ENCODE measurements around the gene SORCS2.
"Not testable (repeated sequence)": the region's sequence is repeated elsewhere in the genome, so short reads cannot be mapped to it uniquely, and the experiment has no call there.

The SORCS2 gene

DNA sequence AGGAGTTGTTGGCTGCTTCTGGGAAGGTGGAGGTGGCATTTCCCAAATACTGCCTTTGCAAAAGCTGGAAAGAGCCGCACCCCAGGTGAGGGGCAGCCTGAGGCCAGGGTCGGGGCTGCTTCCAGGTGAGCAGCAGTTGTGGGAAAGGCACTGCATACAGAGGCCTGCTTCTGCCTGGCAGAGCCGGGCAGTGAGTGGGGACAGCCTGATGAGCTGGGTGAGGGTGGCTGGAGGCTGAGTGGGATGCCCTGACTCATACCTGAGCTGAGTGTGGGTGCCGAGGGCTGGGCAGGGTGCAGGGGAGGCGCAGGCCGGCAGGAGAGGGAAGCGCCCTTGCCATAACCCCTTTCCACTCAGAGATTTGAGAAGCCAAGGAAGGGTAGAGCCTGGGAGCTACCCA is 248.9 kb downstream of the SORCS2 start:
- DNase-seq (ENCODE audit: low read depth, low spot score), result no peak

DNA sequence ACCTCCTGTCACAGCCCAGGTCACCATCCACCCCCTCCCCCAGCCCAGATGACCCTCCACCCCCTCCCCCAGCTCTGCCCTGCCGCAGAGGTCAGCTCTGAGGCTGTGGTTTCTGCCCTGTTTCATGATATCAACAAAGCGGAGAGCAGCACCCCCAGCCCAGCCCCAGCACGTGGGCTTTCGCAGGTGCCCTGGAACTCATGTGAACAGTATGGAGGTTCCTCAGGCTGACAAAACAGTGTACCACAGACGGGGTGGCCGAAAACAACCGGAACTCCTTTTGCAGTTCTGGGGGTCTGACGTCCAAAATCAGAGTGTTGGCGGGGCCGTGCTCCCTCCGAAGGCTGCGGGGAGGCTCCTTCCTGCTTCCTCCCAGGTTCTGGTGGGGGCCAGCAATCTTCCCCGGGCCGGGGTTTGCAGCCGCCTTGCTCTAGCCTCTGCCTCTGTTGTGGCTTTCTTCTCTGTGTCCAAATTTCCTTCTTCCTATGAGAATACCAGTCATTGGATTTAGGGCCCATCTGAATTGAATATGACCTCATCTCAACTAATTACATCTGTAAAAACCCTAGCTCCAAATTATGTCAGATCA is 250.3 kb downstream of the SORCS2 start:
- DNase-seq (ENCODE audit: low read depth, low spot score), result no peak

DNA sequence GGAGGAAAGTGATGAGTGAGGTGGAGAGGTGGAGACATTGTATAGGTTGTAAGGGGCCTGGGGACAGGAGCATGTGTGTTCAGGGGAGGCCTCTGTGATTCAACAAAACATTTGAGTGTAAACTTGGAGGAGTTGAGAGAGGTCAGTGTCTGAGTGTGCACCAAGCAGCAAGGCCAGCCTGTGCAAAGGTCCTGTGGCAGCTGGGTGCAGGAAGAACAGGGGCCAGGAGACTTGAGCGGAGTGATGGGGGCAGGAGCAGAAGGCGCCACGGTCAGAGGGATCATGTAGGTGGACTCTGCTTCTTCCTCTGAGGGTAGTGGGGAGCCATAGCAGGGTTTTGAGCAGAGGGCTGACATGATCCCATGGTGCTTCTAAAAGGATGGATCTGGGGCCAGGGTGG is 252.0 kb downstream of the SORCS2 start:
- no peak for DNase-seq (ENCODE audit: low read depth, low spot score)

DNA sequence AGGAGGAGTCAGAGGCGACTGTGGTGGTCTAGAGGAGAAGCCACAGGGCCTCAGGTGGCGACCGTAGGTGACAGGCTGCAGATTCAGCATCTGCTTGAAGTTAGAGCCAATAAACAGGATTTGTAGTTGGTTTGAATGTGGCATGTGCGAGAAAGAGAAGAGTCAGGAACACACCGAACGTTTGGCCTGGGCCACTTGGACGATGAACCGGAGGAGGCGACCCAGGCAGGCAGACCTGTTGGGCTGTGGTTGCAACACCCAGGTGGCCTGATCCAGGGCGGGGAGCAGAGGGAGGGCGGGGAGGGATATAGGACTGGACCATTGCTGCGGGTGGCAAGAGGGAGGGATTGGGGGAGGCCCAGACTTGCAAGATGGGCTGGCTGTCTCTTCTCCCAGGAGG is 252.4 kb downstream of the SORCS2 start:
- DNase-seq (ENCODE audit: low read depth, low spot score), result no peak

DNA sequence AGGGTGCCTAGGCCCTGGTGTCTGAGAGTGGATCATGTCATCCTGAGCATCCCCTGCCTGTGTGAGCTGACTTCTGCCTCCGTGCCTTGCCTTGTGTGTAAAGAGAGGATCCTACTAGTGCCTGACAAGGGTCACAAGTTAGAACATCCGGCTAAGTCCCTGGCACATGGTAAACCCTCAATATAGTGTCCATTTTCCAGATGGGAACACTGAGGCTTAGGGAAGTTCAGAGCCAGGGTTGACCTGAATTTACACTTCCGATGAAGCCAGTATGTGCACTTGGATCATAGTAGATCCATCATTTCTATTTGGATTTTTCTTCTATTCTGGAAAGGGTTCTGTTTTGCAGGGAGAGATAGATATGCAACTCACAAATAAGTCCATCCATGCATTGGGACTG is 254.9 kb downstream of the SORCS2 start:
- no peak for DNase-seq (ENCODE audit: low read depth, low spot score)

DNA sequence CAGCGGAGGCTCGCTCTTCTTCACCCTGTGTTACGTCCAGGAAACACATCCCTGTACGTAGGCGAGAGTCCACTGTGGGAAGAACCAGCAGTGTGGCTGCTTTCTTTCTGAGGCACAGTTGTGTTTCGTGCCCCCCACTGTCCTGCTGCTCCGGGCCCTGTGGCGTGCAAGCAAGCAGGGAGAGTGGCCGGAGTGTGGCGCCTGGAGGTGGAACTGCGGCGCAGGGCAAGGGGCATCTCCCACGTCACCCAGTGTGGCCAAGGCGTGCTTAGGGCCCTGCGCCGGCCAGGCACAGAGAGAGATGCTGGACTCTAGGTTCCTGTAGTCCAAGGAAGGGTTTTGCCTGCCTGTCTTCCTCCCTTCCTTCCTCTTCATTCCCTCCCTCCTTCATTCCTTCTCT is 255.7 kb downstream of the SORCS2 start:
- no peak for DNase-seq (ENCODE audit: low read depth, low spot score)

DNA sequence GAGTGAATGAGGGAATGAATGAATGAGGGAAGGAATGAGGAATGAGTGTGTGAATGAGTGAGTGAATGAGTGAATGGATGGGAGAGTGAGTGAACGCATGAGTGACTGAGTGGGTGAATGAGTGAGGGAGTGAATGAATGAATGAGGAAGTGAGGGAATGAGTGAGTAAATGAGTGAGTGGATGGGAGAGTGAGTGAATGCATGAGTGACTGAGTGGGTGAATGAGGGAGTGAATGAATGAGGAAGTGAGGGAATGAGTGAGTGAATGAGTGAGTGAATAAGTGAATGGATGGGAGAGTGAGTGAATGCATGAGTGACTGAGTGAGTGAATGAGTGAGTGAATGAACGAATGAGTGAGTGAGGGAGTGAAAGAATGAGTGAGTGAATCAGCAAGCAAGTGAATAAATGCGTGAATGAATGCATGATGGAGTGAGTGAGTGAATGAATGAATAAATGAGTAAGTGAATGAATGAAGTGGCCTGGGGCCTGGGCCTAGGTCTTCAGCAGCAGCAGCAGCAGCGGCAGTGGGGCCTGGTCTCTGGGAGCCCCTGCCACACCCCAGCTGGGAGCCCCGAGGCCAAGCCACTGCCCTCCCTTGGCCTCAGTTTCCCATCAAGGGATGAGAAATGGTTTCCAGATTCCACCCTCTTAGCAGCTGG is 258.6 kb downstream of the SORCS2 start:
- DNase-seq (ENCODE audit: low read depth, low spot score), result no peak

DNA sequence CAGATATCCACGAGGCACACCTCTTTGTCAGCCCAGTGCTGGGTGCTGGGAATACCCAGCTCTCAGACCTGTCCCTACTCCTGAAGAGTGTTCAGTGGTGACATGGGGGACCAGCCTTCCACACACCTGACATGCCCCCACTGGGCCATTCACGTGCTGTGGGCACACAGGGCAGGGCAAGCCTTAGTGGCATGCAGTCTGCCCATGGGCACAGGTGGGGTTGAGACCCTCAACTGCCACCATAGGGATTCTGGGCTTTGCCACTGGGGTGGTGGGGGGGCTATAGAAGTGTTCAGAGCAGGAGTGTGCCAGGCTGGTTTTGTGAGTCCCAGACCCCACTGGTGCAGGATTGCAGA is 259.1 kb downstream of the SORCS2 start:
- no peak for DNase-seq (ENCODE audit: low read depth, low spot score)

DNA sequence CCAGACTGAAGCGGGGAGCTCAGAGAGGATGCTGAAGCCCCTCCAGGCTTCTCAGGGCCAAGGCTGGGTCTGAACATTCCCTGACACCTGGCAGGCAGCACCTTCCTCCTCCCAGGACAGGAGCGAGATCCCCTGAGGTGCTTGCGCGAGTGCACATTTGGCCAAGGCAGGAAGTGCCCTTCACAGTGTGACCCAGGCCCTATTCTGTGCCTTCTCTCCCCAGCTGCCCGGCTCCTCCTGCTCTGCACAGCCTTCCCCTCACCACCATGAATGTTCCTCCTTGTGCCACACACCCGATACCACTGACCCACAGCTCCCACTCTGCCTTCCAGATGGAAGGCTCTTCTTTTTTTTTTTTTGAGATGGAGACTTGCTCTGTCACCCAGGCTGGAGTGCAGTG is 259.5 kb downstream of the SORCS2 start:
- DNase-seq (ENCODE audit: low read depth, low spot score), result no peak

DNA sequence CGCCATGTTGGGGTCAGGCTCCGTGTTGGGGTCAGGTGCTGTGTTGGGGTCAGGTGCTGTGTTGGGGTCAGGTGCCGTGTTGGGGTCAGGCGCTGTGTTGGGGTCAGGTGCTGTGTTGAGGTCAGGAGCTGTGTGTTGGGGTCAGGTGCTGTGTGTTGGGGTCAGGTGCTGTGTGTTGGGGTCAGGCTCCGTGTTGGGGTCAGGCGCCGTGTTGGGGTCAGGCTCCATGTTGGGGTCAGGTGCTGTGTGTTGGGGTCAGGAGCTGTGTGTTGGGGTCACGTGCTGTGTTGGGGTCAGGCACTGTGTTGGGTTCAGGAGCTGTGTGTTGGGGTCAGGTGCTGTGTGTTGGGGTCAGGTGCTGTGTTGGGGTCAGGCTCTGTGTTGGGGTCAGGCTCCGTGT is 260.5 kb downstream of the SORCS2 start:
- DNase-seq (ENCODE audit: low read depth, low spot score), result not testable (repeated sequence)

DNA sequence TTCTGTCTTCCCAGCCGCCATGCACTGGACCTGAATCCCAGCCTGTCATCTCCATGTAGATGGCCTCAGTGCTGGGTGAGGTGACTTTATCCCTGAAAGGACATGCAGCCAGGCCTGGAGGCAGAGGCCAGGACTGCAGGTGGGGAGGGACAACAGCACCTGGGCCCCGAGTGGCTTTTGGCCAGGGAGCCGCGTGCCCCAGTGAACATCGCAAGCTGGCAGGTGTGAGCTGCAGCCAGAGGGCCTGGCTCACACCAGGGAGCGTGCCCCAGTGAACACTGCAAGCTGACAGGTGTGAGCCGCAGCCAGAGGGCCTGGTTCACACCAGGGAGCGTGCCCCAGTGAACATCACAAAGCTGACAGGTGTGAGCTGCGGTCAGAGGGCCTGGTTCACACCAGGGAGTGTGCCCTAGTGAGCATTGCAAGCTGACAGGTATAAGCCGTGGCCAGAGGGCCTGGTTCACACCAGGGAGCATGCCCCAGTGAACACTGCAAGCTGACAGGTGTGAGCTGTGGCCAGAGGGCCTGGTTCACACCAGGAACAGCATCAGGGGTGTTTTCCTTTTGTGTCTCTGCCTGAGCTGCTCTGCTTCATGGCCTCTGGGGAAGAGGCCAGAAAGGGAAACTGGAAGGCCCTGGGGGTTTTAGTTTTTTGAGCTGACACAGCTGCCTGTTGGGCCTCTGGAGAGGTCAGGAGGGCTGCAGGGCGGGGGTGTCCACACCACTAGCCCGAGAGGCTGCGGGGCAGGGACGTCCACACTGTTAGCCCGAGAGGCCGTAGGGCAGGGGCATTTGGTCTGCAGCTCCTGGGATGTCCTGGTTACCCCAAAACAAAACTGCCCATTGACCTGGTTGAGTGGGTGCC is 265.1 kb downstream of the SORCS2 start:
- DNase-seq (ENCODE audit: low read depth, low spot score), result no peak

DNA sequence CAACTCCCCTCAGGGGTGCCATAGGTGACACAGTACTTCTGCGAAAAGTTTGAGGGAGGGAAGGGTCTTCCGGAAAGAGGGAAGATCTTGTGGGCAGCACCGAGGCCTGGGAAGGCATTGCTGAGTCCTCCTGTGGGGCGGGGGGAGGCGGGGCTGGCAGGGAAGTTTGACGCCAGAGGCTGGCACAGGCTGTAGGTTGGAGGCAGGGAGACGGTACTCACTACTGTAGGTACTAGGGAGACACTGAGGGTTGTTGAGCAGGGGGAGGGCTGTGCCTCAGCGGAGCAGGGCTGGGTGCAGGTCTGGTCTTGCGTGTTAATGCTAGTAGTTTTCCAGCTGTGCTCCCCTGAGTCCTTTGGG is 265.7 kb downstream of the SORCS2 start:
- DNase-seq (ENCODE audit: low read depth, low spot score), result no peak

DNA sequence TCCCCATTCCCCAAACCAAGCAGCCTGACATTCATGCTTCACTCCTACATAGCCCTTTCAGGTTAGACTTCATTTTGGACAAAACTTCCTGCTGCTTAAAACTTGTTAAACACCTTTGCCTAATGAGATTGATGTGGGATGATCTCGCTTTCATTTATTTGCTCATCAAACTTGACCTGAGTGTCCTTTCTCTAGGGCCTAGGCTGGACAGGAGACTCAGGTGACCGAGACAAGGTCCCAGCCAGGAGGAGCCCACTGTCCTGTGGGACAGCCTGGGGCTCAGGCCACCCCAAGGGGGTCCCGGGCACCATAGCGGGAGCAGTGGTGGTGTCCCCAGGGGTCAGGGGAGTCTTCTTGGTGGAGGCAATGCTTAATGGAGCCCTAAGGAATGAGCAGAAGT is 266.1 kb downstream of the SORCS2 start:
- no peak for DNase-seq (ENCODE audit: low read depth, low spot score)

DNA sequence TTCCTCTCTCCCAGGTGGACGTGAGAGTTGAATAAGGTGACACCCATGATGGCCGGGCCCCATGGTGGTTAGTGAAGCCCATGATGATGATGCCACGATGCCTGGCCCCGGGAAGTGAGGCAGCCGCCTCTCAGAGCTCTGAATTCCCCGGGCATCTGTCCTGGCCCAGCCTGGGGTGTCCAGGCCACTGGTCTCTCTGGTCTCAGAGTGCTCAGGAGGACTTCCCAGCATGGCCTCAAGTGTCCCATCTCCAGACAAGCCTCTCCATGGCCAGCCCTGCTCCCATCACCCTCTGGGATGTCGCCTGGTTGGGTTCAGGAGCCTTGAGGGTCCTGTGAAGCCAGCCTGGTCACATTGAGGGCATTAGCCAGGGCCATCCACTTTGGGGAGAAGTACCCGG is 267.1 kb downstream of the SORCS2 start:
- DNase-seq (ENCODE audit: low read depth, low spot score), result no peak

DNA sequence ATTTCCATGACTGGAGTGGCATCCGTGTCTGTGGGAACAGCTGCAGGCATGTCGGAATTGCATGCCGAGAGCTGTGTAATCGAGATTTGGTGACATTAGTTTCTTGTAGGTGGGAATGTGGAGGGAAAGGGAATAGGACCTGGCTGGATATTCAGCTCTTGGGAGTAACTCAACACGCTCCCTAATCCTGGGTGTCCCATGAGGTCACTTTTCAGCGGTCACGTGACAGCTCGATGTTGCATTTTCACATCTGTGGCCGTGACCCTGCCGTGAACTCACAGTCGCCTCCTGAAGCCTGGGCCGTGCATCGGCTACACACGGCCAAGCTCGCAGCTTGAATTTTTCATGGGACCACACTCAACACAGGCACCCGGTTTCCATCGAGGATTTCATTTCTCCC is 268.2 kb downstream of the SORCS2 start:
- DNase-seq (ENCODE audit: low read depth, low spot score), result no peak

DNA sequence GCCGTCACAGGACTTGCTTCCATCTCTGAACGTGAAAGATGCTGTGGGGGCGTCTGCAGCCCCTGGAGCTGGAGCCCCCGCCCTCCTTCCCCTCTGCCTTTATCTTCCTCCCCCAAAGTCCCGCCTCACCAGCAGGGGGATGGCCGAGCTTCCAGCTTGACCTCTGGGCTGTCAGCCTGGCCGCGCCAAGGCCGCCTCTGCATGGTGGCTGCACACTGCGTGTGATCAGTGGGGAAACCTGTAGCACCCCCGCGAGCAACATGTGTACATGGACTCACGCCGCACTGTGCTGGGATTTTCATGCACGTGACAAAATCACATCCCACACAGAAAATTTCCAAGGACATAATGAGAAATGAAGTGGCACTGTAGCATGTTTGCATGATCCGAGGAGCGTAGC is 268.9 kb downstream of the SORCS2 start:
- no peak for DNase-seq (ENCODE audit: low read depth, low spot score)

DNA sequence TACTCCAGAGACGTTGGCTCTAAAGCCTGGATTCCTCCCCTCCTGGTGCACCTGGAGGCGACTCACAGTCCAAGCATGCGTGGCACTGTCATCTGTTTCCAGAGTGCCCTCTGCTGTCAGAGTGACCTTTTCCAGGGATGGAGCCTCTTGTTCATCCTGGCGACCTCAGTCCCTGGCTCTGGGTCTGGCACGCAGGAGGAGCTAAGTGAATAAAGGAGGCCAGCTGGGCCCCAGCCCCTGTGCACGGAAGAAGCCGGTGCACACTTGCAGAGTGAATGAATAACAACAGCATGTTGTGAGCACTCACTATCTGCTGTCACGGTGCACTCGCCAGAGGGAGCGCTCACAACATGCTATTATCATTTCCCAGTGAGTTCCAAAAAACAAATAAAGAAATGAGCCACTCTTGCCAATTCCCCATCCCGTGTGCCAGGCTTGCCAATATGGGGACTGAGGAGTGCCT is 270.2 kb downstream of the SORCS2 start:
- peak; percentile 21 for DNase-seq (ENCODE audit: low read depth, low spot score)

DNA sequence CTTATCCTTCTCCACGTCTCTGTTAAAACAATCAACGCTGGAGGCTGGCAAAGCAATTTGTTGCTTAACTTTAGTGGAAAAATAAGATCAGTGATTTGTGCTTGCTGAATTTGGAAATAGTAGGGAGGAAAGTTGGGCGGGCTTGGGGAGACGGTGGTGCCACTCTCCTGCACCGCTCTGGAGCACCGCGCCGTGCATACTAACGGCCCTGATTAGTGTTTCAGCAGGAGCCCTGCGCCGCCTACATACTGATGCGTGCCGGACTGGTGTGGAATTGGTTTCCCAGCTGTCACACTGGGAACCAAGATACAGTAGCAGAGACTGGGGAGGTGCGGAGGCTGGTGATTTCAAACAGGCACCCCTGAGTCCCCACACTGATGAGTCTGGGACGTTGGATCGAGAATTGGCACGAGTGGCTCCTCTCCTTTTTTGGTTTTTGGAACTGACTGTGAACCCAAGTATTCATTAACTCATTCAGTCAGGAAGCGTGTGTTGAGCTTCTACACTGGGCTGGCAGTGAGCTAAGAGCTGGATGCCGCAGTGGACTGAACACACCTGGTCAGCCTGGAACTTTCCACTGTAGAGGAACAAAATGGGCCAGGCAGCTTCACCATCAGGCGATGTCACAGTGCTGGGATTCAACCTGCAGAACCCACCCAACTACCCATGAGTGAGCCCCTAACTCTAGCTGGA is 271.4 kb downstream of the SORCS2 start:
- DNase-seq (ENCODE audit: low read depth, low spot score), result no peak

DNA sequence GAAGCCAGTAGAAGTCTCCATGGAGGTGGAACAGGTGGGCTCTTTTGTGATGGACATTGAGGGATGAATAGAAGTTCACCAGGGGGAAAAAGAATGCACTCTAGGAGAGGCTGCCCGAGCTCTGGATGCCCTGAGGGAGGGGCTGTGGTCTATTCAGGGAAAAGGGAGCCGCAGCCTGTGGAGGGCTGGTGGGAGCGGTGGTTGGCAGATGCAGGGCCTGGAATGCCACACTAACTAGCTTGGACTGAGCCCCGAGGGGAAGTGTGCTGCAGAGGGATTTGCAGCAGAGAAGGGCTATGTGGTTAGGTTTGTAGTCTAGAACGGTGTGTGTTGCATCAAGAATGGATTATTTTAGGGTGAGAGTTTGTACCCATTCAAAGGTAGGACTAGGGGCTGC is 271.9 kb downstream of the SORCS2 start:
- no peak for DNase-seq (ENCODE audit: low read depth, low spot score)

DNA sequence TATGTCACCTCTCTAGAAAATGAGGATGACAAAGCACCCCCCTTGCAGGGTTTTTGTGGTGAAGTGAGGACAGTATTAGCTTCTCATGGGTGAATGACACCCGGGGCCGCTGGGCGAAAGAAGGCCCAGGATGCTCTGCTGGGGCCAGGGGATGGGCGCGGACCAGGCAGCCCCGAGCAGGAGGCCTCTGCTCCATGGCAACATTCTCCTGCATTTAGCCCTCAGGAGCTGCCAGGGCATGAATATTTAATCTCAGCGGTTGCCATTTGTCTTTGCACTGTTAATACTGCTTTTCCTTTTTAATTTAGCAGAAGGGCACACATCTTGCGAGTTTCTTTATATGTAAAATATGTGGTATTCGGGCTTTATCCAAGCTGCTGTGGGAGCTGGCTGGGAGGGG is 272.7 kb downstream of the SORCS2 start:
- DNase-seq (ENCODE audit: low read depth, low spot score), result no peak

DNA sequence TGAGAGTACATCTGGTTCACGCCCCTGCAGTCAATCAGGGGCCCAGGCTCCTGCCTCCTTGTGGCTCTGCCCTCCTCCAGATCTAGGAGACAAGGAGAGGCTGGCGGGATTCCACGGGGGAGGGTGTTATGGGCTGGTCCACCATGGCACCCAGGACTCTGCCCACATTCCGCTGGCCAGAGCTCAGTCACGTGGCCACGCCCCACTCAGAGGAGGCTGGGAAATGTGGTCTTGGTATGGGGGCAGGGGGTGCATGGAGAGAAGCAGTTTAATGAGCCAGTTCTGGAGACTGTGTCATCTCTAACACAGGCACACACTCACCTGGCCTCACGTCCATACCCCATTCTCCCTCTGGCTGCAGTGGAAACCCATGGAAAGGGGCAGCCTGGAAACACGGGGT is 273.9 kb downstream of the SORCS2 start:
- no peak for DNase-seq (ENCODE audit: low read depth, low spot score)

DNA sequence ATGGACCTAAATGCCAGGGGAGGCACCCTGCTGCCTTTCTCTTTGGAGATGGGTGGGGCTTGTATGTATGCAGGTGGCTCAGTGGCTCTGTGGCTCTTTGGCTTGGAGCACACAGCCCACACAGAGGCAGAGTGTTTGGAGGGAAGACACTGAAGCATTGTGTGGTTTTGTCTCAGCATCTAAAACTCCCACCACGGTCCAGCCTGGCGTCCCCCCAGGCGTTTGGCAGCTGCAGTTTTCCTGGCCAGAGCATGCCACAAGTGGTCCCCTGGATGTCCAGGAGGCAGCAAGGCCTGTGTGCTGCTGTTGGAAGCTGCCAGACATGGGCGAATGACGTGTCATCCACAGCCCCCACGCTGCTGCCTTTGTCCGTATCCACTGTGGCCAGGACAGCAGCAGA is 274.6 kb downstream of the SORCS2 start:
- DNase-seq (ENCODE audit: low read depth, low spot score), result no peak
